ENCODE results near the gene CHMP5. TPM values are rescaled to one million over a fixed set of nuclear protein-coding genes. Genes with fewer than 3 reads are reported as not detected.
A peak's percentile ranks its signal among the peaks of the same experiment; 100 is the strongest.

CHMP5 gene
- polyA plus RNA-seq, 3 donors, result 33.5 to 72.5 (median 65.0) TPM

DNA sequence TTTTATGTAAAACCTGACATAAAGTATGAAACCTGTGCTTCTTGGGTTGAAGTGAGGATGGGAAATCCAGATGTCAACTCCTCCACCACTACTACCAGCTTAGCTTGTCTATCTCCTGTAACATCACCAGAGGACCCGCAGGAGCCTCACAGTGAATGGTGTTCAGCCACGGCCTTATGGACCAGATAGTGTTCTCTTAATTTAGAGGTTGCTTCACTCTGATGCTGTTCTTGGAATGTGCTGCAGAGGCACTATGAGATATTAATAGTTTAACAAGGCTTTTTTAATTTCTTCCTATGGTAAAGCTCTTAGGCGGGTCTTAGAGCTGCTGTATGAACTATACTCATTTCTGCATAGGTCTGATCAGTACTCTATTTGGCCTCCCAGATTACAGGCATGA lies 53.4 kb downstream of the CHMP5 start:
- Histone ChIP-seq H3K27ac (ENCODE audit: low read depth in 1 of 2, low read length in 2 of 2) (no peak overlapping the region), H3K9ac (ENCODE audit: insufficient read depth, low read length, poor library complexity, severe bottlenecking) (no peak overlapping the region), H3K4me3 (replicated peaks in 1 of 3; ENCODE audit: low read depth in 2 of 3, low read length in 3 of 3) (no peak overlapping the region), H3K79me2 (ENCODE audit: insufficient read depth, low read length) (no peaks in the 10 kb centered on the region), H3K4me2 (replicated peaks; ENCODE audit: extremely low read depth, low read length, poor library complexity, severe bottlenecking) (no peak overlapping the region), H3K4me1 (ENCODE audit: control insufficient read depth in 1 of 2, insufficient read depth in 2 of 2, low read length in 2 of 2) (no peaks in the 10 kb centered on the region), H2AFZ (ENCODE audit: insufficient read depth, low read depth, low read length, poor library complexity, severe bottlenecking) (no peak overlapping the region), H3K36me3 (replicated peaks in 1 of 2; ENCODE audit: control insufficient read depth in 1 of 2, insufficient read depth in 2 of 2, low read length in 2 of 2) (peaks cover 88 to 96% of the 10 kb centered on the region in 2 donors), H3K9me3 (replicated peaks in 1 of 2; ENCODE audit: control insufficient read depth in 1 of 2, insufficient read depth in 1 of 2, low read length in 2 of 2) (no peaks in the 10 kb centered on the region), H4K20me1 (ENCODE audit: insufficient read depth, low read length) (no peaks in the 10 kb centered on the region), H3K27me3 (ENCODE audit: control insufficient read depth in 2 of 2, insufficient read depth in 2 of 2, low read length in 2 of 2) (no peaks in the 10 kb centered on the region)
- intact Hi-C loops (cut with micrococcal nuclease), result no loop called here
- WGBS (ENCODE audit: insufficient coverage), result no CpG with 5 or more reads among the region's 3 CpGs
- Mint-ChIP-seq H3K27me3 (ENCODE audit: low read depth in 3 of 3) (no peaks in the 10 kb centered on the region), H3K9me3 (no peaks in the 10 kb centered on the region), H3K36me3 (peaks cover 82 to 97% of the 10 kb centered on the region in 2 donors), H3K4me3 (no peak overlapping the region), H3K4me1 (peaks cover 1% of the 10 kb centered on the region), H3K27ac (peak overlapping the region in 2 of 7 donors; percentile 21 to 43)
- no peak for DNase-seq
- no peak for TF ChIP-seq CTCF (IDR thresholded peaks at IDR 0.05)

- no peak overlapping the region for H3K27ac ChIP-seq (ENCODE audit: low read depth in 1 of 2, low read length in 2 of 2)
- intact Hi-C loops (cut with micrococcal nuclease), result no loop called here
- WGBS (ENCODE audit: insufficient coverage), result 46% methylated on average over 4 of the region's 8 CpGs
- Mint-ChIP-seq H3K4me3 (no peak overlapping the region), H3K9me3 (no peaks in the 10 kb centered on the region), H3K27ac (peak overlapping the region in 2 of 7 donors; percentile 21 to 53), H3K36me3 (peaks cover 77 to 96% of the 10 kb centered on the region in 2 donors), H3K4me1 (peaks cover 1% of the 10 kb centered on the region), H3K27me3 (ENCODE audit: low read depth in 3 of 3) (no peaks in the 10 kb centered on the region)
- no peaks in the 10 kb centered on the region for H3K4me1 ChIP-seq (ENCODE audit: control insufficient read depth in 1 of 2, insufficient read depth in 2 of 2, low read length in 2 of 2)
- TF ChIP-seq CTCF (IDR thresholded peaks at IDR 0.05), result no peak
- no peaks in the 10 kb centered on the region for H4K20me1 ChIP-seq (ENCODE audit: insufficient read depth, low read length)
- DNase-seq, result no peak
- no peak overlapping the region for H3K4me2 ChIP-seq (replicated peaks; ENCODE audit: extremely low read depth, low read length, poor library complexity, severe bottlenecking)
- no peak overlapping the region for H3K4me3 ChIP-seq (replicated peaks in 1 of 3; ENCODE audit: low read depth in 2 of 3, low read length in 3 of 3)
- no peak overlapping the region for H3K9ac ChIP-seq (ENCODE audit: insufficient read depth, low read length, poor library complexity, severe bottlenecking)
- no peaks in the 10 kb centered on the region for H3K79me2 ChIP-seq (ENCODE audit: insufficient read depth, low read length)
- no peaks in the 10 kb centered on the region for H3K9me3 ChIP-seq (replicated peaks in 1 of 2; ENCODE audit: control insufficient read depth in 1 of 2, insufficient read depth in 1 of 2, low read length in 2 of 2)
- peaks cover 86 to 94% of the 10 kb centered on the region in 2 donors for H3K36me3 ChIP-seq (replicated peaks in 1 of 2; ENCODE audit: control insufficient read depth in 1 of 2, insufficient read depth in 2 of 2, low read length in 2 of 2)
- no peaks in the 10 kb centered on the region for H3K27me3 ChIP-seq (ENCODE audit: control insufficient read depth in 2 of 2, insufficient read depth in 2 of 2, low read length in 2 of 2)
- H2AFZ ChIP-seq (ENCODE audit: insufficient read depth, low read depth, low read length, poor library complexity, severe bottlenecking), result no peak overlapping the region
These were observed 53.9 kb downstream of the CHMP5 start for GRCh38 chr9:33318781-33319180.

Measured in CD14-positive monocyte (primary cell).